ENCODE measurements around the gene ANKRD29. TPM values are rescaled to one million over a fixed set of nuclear protein-coding genes. Genes with fewer than 3 reads are reported as not detected.
A peak's percentile ranks its signal among the peaks of the same experiment; 100 is the strongest.

The ANKRD29 gene
- total RNA-seq, 1 experiment from 2014 or later: 8.2 TPM

- ChIA-PET CTCF (no interaction called here), POLR2A (no interaction called here)
- Histone ChIP-seq H3K4me1 (no peaks in the 10 kb centered on the region), H3K27me3 (replicated peaks; ENCODE audit: control insufficient read depth, insufficient read depth, low read length) (no peaks in the 10 kb centered on the region), H3K36me3 (ENCODE audit: control insufficient read depth, insufficient read depth, low read length) (no peaks in the 10 kb centered on the region), H3K4me3 (ENCODE audit: low read depth, low read length) (peak overlapping the region; percentile 76), H3K9me3 (no peaks in the 10 kb centered on the region)
- Mint-ChIP-seq H3K27ac (ENCODE audit: unreplicated experiment) (no peak overlapping the region), H3K27me3 (ENCODE audit: insufficient read depth, unreplicated experiment) (no peaks in the 10 kb centered on the region), H3K9me3 (ENCODE audit: unreplicated experiment) (no peaks in the 10 kb centered on the region), H3K4me1 (ENCODE audit: low read depth, unreplicated experiment) (peaks cover 21% of the 10 kb centered on the region), H3K4me3 (ENCODE audit: unreplicated experiment) (peak overlapping the region; percentile 68), H3K36me3 (ENCODE audit: insufficient read depth, unreplicated experiment) (no peaks in the 10 kb centered on the region)
- DNase-seq: no peak
- intact Hi-C loops (cut with micrococcal nuclease; ENCODE audit: unreplicated experiment): loop anchor here (1.0 kb wide), 1 partner anchor 33 kb away; no protein-coding TSS in a partner anchor
- BruUV-seq (replicated peaks): no TSS peak
- TF ChIP-seq, protein P1, sequence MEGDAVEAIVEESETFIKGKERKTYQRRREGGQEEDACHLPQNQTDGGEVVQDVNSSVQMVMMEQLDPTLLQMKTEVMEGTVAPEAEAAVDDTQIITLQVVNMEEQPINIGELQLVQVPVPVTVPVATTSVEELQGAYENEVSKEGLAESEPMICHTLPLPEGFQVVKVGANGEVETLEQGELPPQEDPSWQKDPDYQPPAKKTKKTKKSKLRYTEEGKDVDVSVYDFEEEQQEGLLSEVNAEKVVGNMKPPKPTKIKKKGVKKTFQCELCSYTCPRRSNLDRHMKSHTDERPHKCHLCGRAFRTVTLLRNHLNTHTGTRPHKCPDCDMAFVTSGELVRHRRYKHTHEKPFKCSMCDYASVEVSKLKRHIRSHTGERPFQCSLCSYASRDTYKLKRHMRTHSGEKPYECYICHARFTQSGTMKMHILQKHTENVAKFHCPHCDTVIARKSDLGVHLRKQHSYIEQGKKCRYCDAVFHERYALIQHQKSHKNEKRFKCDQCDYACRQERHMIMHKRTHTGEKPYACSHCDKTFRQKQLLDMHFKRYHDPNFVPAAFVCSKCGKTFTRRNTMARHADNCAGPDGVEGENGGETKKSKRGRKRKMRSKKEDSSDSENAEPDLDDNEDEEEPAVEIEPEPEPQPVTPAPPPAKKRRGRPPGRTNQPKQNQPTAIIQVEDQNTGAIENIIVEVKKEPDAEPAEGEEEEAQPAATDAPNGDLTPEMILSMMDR (IDR thresholded peaks at IDR 0.05; ENCODE audit: insufficient read depth in 1 of 2, low read depth in 1 of 2, low read length in 1 of 2, severe bottlenecking in 1 of 2, unreplicated experiment in 1 of 2): no peak
Measured at GRCh38 chr18:23661735-23662308, 889 bp downstream of the ANKRD29 start.

DNA sequence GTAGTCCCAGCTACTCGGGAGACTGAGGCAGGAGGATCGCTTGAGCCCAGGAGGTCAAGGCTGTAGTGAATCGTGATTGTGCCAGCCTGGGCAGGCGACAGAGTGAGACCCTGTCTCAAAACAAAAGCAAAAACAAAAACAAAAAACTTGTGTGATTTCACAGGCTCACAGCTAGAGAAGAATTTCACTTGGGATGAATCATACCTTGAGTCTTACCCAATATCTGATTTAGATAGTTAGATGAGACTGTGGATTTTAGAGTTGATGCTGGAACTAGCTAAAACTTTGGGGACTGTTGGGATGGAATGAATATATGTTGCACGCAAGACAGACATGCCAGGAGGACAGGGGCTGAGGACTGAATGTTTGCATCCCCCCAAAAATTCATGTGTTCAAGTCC lies 4.4 kb downstream of the ANKRD29 start:
- Mint-ChIP-seq H3K27ac (ENCODE audit: unreplicated experiment) (no peak overlapping the region), H3K4me1 (ENCODE audit: low read depth, unreplicated experiment) (peaks cover 13% of the 10 kb centered on the region), H3K4me3 (ENCODE audit: unreplicated experiment) (no peak overlapping the region), H3K36me3 (ENCODE audit: insufficient read depth, unreplicated experiment) (no peaks in the 10 kb centered on the region), H3K27me3 (ENCODE audit: insufficient read depth, unreplicated experiment) (no peaks in the 10 kb centered on the region), H3K9me3 (ENCODE audit: unreplicated experiment) (no peaks in the 10 kb centered on the region)
- POLR2A ChIA-PET: no interaction called here
- CTCF ChIA-PET: no interaction called here
- intact Hi-C loops (cut with micrococcal nuclease; ENCODE audit: unreplicated experiment): no loop called here
- TF ChIP-seq, protein P1 (IDR thresholded peaks at IDR 0.05; ENCODE audit: insufficient read depth in 1 of 2, low read depth in 1 of 2, low read length in 1 of 2, severe bottlenecking in 1 of 2, unreplicated experiment in 1 of 2): no peak
- no peaks in the 10 kb centered on the region for H3K27me3 ChIP-seq (replicated peaks; ENCODE audit: control insufficient read depth, insufficient read depth, low read length)
- H3K4me1 ChIP-seq: no peaks in the 10 kb centered on the region
- no peaks in the 10 kb centered on the region for H3K36me3 ChIP-seq (ENCODE audit: control insufficient read depth, insufficient read depth, low read length)
- no peak overlapping the region for H3K4me3 ChIP-seq (ENCODE audit: low read depth, low read length)
- BruUV-seq (replicated peaks): no TSS peak
- no peaks in the 10 kb centered on the region for H3K9me3 ChIP-seq
- DNase-seq: no peak

DNA sequence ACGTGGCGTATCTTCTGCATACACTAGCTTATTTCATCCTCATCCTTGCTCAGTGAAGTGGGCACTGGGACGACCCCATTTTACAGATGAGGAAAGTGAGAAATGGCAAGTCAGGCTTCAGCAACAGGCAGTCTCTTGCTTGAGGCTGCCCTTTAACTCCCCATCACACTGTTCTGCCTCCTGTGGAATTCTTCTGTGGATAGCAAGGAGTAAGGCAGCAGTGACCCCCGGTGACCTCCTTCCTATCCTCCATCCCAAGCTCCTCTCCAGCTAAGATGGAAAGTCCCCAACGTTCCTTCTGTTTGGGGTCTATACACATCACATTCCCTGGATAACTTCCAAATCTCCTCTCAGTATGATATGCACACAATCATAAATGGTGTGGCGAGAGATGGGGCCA lies 10.5 kb downstream of the ANKRD29 start:
- CTCF ChIA-PET: interaction anchor here (1.4 kb wide), 1 partner anchor 30 kb away, joined by 4 read pairs; no protein-coding TSS in a partner anchor
- no peak overlapping the region for H3K4me3 Mint-ChIP-seq (ENCODE audit: unreplicated experiment)
- POLR2A ChIA-PET: interaction anchor here (0.7 kb wide), 1 partner anchor 166 kb away, joined by 3 read pairs; no protein-coding TSS in a partner anchor
- peaks cover 14% of the 10 kb centered on the region for H3K4me1 Mint-ChIP-seq (ENCODE audit: low read depth, unreplicated experiment)
- Histone ChIP-seq H3K36me3 (ENCODE audit: control insufficient read depth, insufficient read depth, low read length) (no peaks in the 10 kb centered on the region), H3K4me3 (ENCODE audit: low read depth, low read length) (no peak overlapping the region), H3K4me1 (peaks cover 36% of the 10 kb centered on the region), H3K9me3 (no peaks in the 10 kb centered on the region), H3K27me3 (replicated peaks; ENCODE audit: control insufficient read depth, insufficient read depth, low read length) (no peaks in the 10 kb centered on the region)
- BruUV-seq (replicated peaks): no TSS peak
- H3K27me3 Mint-ChIP-seq (ENCODE audit: insufficient read depth, unreplicated experiment): no peaks in the 10 kb centered on the region
- intact Hi-C loops (cut with micrococcal nuclease; ENCODE audit: unreplicated experiment): no loop called here
- no peak for DNase-seq
- peaks cover 20% of the 10 kb centered on the region for H3K36me3 Mint-ChIP-seq (ENCODE audit: insufficient read depth, unreplicated experiment)
- H3K27ac Mint-ChIP-seq (ENCODE audit: unreplicated experiment): peak overlapping the region; percentile 85
- TF ChIP-seq, protein P1 (IDR thresholded peaks at IDR 0.05; ENCODE audit: insufficient read depth in 1 of 2, low read depth in 1 of 2, low read length in 1 of 2, severe bottlenecking in 1 of 2, unreplicated experiment in 1 of 2): no peak
- H3K9me3 Mint-ChIP-seq (ENCODE audit: unreplicated experiment): no peaks in the 10 kb centered on the region

All from Caco-2 (cell line).